Neuronal stem cell (in vitro differentiated cells): Measurements from ENCODE around the gene MRPL20.
A peak's percentile ranks its signal among the peaks of the same experiment; 100 is the strongest.

ENCODE experiments used
- DNase-seq: peaks from one replicate; pipeline ENCODE4 v3.0.0-alpha.2; 2013; ENCODE audit warnings: low spot score
- H2AFZ ChIP-seq: one replicate; pipeline ENCODE4 v1.6.1; 2013; ENCODE audit warnings: mild to moderate bottlenecking, low read length, inconsistent platforms
- H2AK5ac ChIP-seq: 2 replicates; pipeline ENCODE4 v1.6.1; 2013; ENCODE audit warnings: low read depth, mild to moderate bottlenecking, inconsistent platforms, low read length, moderate library complexity, mixed read lengths
- H2BK120ac ChIP-seq: 2 replicates; pipeline ENCODE4 v1.6.1; 2013; ENCODE audit warnings: low read depth, mild to moderate bottlenecking, inconsistent platforms, low read length, moderate library complexity, mixed read lengths
- H2BK12ac ChIP-seq: one replicate; pipeline ENCODE4 v1.6.1; 2013; ENCODE audit warnings: low read length, inconsistent platforms
- H2BK15ac ChIP-seq: 2 replicates; pipeline ENCODE4 v1.6.1; 2013; ENCODE audit warnings: mild to moderate bottlenecking, low read length, inconsistent platforms, mixed read lengths
- H2BK5ac ChIP-seq: one replicate; pipeline ENCODE4 v1.6.1; 2013; ENCODE audit warnings: inconsistent platforms, mild to moderate bottlenecking, low read length, moderate library complexity
- H3K14ac ChIP-seq: one replicate; pipeline ENCODE4 v1.6.1; 2013; ENCODE audit warnings: low read length, inconsistent platforms
- H3K18ac ChIP-seq: 2 replicates; pipeline ENCODE4 v1.6.1; 2013; ENCODE audit warnings: low read length, inconsistent platforms
- H3K23ac ChIP-seq: 2 replicates; pipeline ENCODE4 v1.6.1; 2013; ENCODE audit warnings: low read depth, mild to moderate bottlenecking, mixed read lengths, low read length, inconsistent platforms; ENCODE audit not compliant: poor library complexity
- H3K27ac ChIP-seq: replicated peaks from 3 replicates; pipeline ENCODE4 v1.5.1; 2013; ENCODE audit warnings: low read length, inconsistent platforms
- H3K27me3 ChIP-seq, 3 experiments: 2 replicates each; pipeline ENCODE4 v1.6.1; 2013; ENCODE audit warnings: low read length in 3 of 3, mild to moderate bottlenecking in 2 of 3, inconsistent platforms in 1 of 3, low read depth in 1 of 3, mixed read lengths in 1 of 3, moderate library complexity in 1 of 3; ENCODE audit not compliant: control insufficient read depth in 3 of 3, insufficient read depth in 3 of 3
- H3K36me3 ChIP-seq, 2 donors: replicated peaks in 1 of 2; 2 replicates each; pipeline ENCODE4 v1.6.1; 2013; ENCODE audit warnings: low read length in 2 of 2; ENCODE audit not compliant: control insufficient read depth in 2 of 2, insufficient read depth in 2 of 2
- H3K4ac ChIP-seq: 2 replicates; pipeline ENCODE4 v1.6.1; 2013; ENCODE audit warnings: inconsistent platforms, mild to moderate bottlenecking, low read length, moderate library complexity
- H3K4me1 ChIP-seq, 2 donors: 1 replicate in 1 of 2; 2 replicates in 1 of 2; pipeline ENCODE4 v1.6.1; 2013; ENCODE audit warnings: low read length in 2 of 2, low read depth in 1 of 2; ENCODE audit not compliant: control insufficient read depth in 2 of 2, insufficient read depth in 1 of 2
- H3K4me2 ChIP-seq: one replicate; pipeline ENCODE4 v1.6.1; 2013; ENCODE audit warnings: mild to moderate bottlenecking, low read length, inconsistent platforms; ENCODE audit not compliant: insufficient read depth, poor library complexity, severe bottlenecking
- H3K4me3 ChIP-seq, 2 donors: 2 replicates each; pipeline ENCODE4 v1.5.1; 2013; ENCODE audit warnings: low read length in 2 of 2, mild to moderate bottlenecking in 2 of 2, inconsistent platforms in 1 of 2, moderate library complexity in 1 of 2
- H3K79me1 ChIP-seq: one replicate; pipeline ENCODE4 v1.6.1; 2013; ENCODE audit warnings: low read depth, mild to moderate bottlenecking, inconsistent platforms, low read length, moderate library complexity
- H3K9ac ChIP-seq: one replicate; pipeline ENCODE4 v1.6.1; 2013; ENCODE audit warnings: mild to moderate bottlenecking, low read depth, low read length, inconsistent platforms; ENCODE audit not compliant: poor library complexity
- H3K9me3 ChIP-seq, 2 donors: replicated peaks in 1 of 2; 2 replicates each; pipeline versions ENCODE3 to v1.6.1; 2013; ENCODE audit warnings: low read length in 2 of 2, mild to moderate bottlenecking in 2 of 2, inconsistent platforms in 1 of 2, low read depth in 1 of 2, mixed read lengths in 1 of 2, moderate library complexity in 1 of 2; ENCODE audit not compliant: control insufficient read depth in 2 of 2, insufficient read depth in 1 of 2
- H4K8ac ChIP-seq: one replicate; pipeline ENCODE4 v1.6.1; 2013; ENCODE audit warnings: low read depth, mild to moderate bottlenecking, inconsistent platforms, low read length, moderate library complexity
- H4K91ac ChIP-seq: one replicate; pipeline ENCODE4 v1.6.1; 2013; ENCODE audit warnings: low read length, low read depth, mild to moderate bottlenecking, inconsistent platforms; ENCODE audit not compliant: poor library complexity
- WGBS, 2 donors: extraction: QIAGEN DNeasy Blood & Tissue Kit; methylation state at CpG; one replicate each; pipeline ENCODE4 v1.1.7; 2013; ENCODE audit warnings: missing lambda C conversion rate in 2 of 2, mixed read lengths in 1 of 2; ENCODE audit not compliant: insufficient read length in 2 of 2, insufficient replicate concordance in 1 of 2; ENCODE audit errors: extremely low coverage in 2 of 2; 5-methylcytosine and 5-hydroxymethylcytosine counted together

MRPL20 gene

DNA sequence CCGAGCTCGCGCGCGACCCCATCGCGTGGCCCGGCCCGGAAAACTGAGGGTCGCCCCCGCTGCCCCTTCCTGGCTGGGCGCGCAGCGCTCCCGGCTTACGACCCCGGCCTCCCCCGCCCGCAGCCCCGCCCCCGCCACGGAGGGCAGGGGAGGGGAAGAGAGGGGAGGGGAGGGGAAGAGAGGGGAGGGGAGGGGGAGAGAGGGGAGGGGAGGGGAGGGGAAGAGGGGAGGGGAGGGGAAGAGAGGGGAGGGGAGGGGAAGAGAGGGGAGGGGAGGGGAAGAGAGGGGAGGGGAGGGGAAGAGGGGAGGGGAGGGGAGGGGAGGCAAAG, 20.7 kb upstream of the MRPL20 start:
- WGBS, 2 donors, result no CpG with 5 or more reads among the region's 22 CpGs
- Histone ChIP-seq H2BK120ac (no peak overlapping the region), H2AFZ (peak overlapping the region; percentile 84), H3K9ac (peak overlapping the region; percentile 70), H3K18ac (peak overlapping the region; percentile 94), H3K4me2 (peak overlapping the region; percentile 80), H2BK12ac (no peak overlapping the region), H3K4ac (no peak overlapping the region), H3K27ac (no peak overlapping the region), H3K27me3 (no peaks in the 10 kb centered on the region), H2AK5ac (peak overlapping the region; percentile 18), H3K4me3 (peak overlapping the region; percentile 40 to 70), H3K14ac (no peak overlapping the region), H3K23ac (peak overlapping the region; percentile 55), H3K79me1 (peaks cover 1% of the 10 kb centered on the region), H3K36me3 (no peaks in the 10 kb centered on the region), H4K8ac (no peak overlapping the region), H3K4me1 (peaks cover 30 to 50% of the 10 kb centered on the region in 2 donors), H4K91ac (no peak overlapping the region), H2BK5ac (no peak overlapping the region), H3K9me3 (peaks cover 0 to 3% of the 10 kb centered on the region in 2 donors), H2BK15ac (peak overlapping the region; percentile 94)
- no peak for DNase-seq

DNA sequence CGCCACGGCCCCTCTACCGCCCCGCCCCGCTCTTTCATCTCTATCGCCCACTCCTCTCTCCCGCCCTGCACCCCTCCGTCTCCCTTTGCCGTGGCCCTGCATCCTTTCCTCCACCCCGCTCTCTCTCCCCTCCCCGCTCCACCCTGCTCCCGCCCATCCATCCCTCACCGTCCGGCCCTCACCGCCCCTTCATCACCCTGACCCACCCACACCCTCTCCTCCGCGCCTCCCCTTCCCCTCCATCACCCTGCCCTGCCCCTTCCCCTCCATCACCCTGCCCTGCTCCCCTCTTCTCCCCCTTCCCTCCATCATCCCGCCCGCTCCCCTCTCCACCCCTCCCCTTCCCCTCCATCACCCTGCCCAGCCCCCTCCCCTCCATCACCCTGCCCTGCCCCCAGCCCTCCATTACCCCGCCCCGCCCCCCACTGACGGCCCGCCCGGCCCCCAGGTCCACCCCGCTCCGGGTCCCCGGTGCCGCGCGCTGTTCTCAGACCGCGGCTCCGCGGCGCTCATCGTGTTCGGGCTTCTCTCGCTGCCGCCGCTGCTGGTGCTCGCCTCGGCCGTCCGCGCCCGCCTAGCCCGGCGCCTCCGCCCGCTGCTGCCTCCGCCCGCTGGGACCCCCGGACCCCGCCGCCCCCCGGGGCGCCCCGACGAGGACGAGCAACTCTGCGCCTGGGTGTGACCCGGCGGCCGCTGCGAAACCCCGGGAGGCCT, 20.2 kb upstream of the MRPL20 start:
- Histone ChIP-seq H2BK15ac (peak overlapping the region; percentile 94), H3K36me3 (no peaks in the 10 kb centered on the region), H2BK5ac (no peak overlapping the region), H2AFZ (peak overlapping the region; percentile 84), H3K4me3 (peak overlapping the region; percentile 40 to 70), H3K4me1 (peaks cover 25 to 49% of the 10 kb centered on the region in 2 donors), H3K79me1 (peaks cover 1% of the 10 kb centered on the region), H3K27me3 (no peaks in the 10 kb centered on the region), H4K8ac (no peak overlapping the region), H3K27ac (no peak overlapping the region), H3K14ac (no peak overlapping the region), H3K18ac (peak overlapping the region; percentile 94), H2BK12ac (no peak overlapping the region), H2BK120ac (no peak overlapping the region), H3K9ac (peak overlapping the region; percentile 70), H3K9me3 (peaks cover 0 to 3% of the 10 kb centered on the region in 2 donors), H4K91ac (peak overlapping the region; percentile 92), H3K23ac (peak overlapping the region; percentile 55), H2AK5ac (peak overlapping the region; percentile 99), H3K4me2 (peak overlapping the region; percentile 80), H3K4ac (no peak overlapping the region)
- 100% methylated on average over 2 of the region's 66 CpGs; no CpG with 5 or more reads in 1 of the 2 donors for WGBS, 2 donors
- peak; percentile 76 for DNase-seq

DNA sequence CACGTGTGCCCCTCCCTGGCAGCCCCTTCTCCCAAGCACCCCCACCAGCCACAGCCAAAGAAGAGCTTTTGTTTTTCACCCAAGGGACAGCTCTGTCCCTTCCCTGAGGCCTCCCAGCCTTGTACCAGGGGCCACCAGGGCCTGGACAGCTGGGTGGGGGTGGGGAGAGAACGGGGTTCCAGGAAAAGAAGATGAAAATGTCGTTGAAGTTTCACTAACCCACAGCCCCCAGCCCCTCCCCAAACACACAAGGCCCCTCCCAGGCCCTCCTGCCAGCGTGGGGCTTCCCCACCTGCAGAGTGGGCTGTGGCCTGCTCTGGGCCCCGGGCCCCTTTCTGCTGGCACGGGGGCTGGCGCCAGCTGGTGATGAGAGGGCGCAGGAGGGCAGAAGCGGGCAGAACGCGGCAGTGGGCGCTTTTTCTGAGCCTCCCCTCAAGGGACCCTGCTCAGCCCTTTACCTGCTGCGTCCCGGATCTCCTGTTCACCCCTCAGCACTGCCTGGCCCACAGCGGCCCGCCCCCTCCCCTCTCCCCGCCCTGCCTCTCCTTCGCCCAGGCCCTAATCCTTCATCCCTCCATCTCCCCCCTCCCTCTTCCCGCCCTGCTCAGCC, 19.5 kb upstream of the MRPL20 start:
- peak overlapping the region; percentile 100 for H2AK5ac ChIP-seq
- H3K27ac ChIP-seq, result peak overlapping the region; percentile 58
- H3K9me3 ChIP-seq, result peaks cover 0 to 3% of the 10 kb centered on the region in 2 donors
- H3K4ac ChIP-seq, result peak overlapping the region; percentile 89
- H2BK120ac ChIP-seq, result peak overlapping the region; percentile 100
- H2BK12ac ChIP-seq, result peak overlapping the region; percentile 95
- H3K9ac ChIP-seq, result peak overlapping the region; percentile 84
- H3K4me2 ChIP-seq, result peak overlapping the region; percentile 57
- peak overlapping the region; percentile 97 for H3K23ac ChIP-seq
- H4K8ac ChIP-seq, result peak overlapping the region; percentile 70
- H4K91ac ChIP-seq, result peak overlapping the region; percentile 99
- peak overlapping the region; percentile 11 for H2AFZ ChIP-seq
- no peak overlapping the region for H3K4me3 ChIP-seq
- peak overlapping the region; percentile 99 for H2BK15ac ChIP-seq
- H3K79me1 ChIP-seq, result peaks cover 1% of the 10 kb centered on the region
- peak overlapping the region; percentile 94 for H3K14ac ChIP-seq
- WGBS, 2 donors, result no CpG with 5 or more reads among the region's 19 CpGs
- no peaks in the 10 kb centered on the region for H3K36me3 ChIP-seq
- H3K27me3 ChIP-seq, result no peaks in the 10 kb centered on the region
- H3K18ac ChIP-seq, result peak overlapping the region; percentile 99
- H3K4me1 ChIP-seq, result peaks cover 19 to 43% of the 10 kb centered on the region in 2 donors
- DNase-seq, result no peak
- H2BK5ac ChIP-seq, result peak overlapping the region; percentile 93
